T-helper 2 cell treated with Interferon-gamma antibody and Interleukin-4, amounts not matched to agents 100 ng/mL and 5 ng/mL, for 36 hours (primary cell): ENCODE data around the gene DET1. TPM values are rescaled to one million over a fixed set of nuclear protein-coding genes. Genes with fewer than 3 reads are reported as not detected.

Source experiments
- intact Hi-C: fragments of 100-400 bp; cut with micrococcal nuclease; formaldehyde crosslinking; loops from one replicate; pipeline ENCODE4 v1.15.1; 2023
- total RNA-seq: library from RNA; stranded (reverse); gene quantifications from 2 replicates; pipeline ENCODE4 v1.2.3, GENCODE V29; 2022

DET1 gene
- total RNA-seq, 1 donor from 2014 or later: 3.4 TPM

- intact Hi-C loops: loop anchor here (1.0 to 10.0 kb wide), 4 partner anchors 78 to 427 kb away; partner anchors contain the start of genes AEN, DET1 and HAPLN3
Observed at GRCh38 chr15:88467935-88468528, 78.4 kb downstream of the DET1 start.

GRCh38 chr15:88467073-88467934, 79.2 kb downstream of the DET1 start, which contains the start of the genes MRPL46 and MRPS11:
Gene MRPL46 (minus strand): TSS chr15:88467388. CDS start chr15:88467377, 11 bp downstream.
Gene MRPS11 (plus strand): TSS chr15:88467708. CDS start chr15:88467718, 10 bp downstream.
- intact Hi-C loops: loop anchor here (1.0 to 10.0 kb wide), 4 partner anchors 79 to 427 kb away; partner anchors contain the start of genes AEN, DET1 and HAPLN3

DNA sequence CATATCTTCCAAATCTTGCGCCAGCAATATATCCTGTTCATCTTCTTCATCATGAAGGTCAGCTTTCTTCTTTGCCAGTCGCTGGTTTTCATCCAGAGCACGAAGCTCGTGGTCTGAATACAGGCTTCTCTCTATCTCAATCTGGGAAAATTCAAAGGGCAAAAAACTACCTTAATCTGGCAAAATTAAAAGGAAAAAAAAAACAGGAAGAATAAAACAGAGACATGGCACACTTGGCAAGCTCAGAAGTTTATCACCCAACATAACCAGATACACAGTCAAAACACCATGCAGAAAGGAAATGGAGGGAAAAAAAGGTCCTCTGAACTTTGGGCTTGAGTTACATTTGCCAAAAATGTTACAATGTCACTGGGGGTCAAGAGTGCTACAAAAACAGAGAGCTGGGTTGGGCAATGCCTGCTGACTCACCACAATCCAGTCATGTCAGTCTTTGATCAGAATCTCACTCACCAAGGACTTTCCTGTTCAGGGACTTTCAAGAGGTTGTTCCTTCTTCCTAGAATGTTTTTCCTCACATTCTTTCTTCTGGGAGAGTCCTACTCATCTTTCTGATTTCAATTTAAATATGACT, 80.8 kb downstream of the DET1 start:
- intact Hi-C loops: loop anchor here (10.0 kb wide), 1 partner anchor 429 kb away; the partner anchor contains the start of gene HAPLN3

- intact Hi-C loops: loop anchor here (10.0 kb wide), 1 partner anchor 431 kb away; the partner anchor contains the start of gene HAPLN3
Observed at GRCh38 chr15:88463870-88464532, 82.5 kb downstream of the DET1 start.

Other genes with a start within 250 kb of the DET1 start
- 28.2 and 32.8 TPM in 2 replicates for gene MRPL46, start 79.3 kb downstream of the DET1 start, total RNA-seq
- gene MRPS11, start 79.0 kb downstream of the DET1 start, total RNA-seq: 53.5 and 57.4 TPM in 2 replicates
- gene AEN, start 74.7 kb upstream of the DET1 start, total RNA-seq: 52.5 and 53.4 TPM in 2 replicates
- gene ISG20, start 92.3 kb upstream of the DET1 start, total RNA-seq: 65.6 and 71.3 TPM in 2 replicates